ENCODE data around the gene ZSWIM4.

ZSWIM4 gene

GRCh38 chr19:13880059-13881043 lies 85.1 kb downstream of the ZSWIM4 start:
- DNase-seq, result peak; percentile 87

GRCh38 chr19:13881251-13881691 lies 86.0 kb downstream of the ZSWIM4 start:
- no peak for DNase-seq

Data from DMS 273 treated with DMSO at 0.1 percent for 48 hours (cell line).